CD4-positive, alpha-beta T cell treated with Interferon alpha-2 for 1 hour (primary cell): ENCODE data around the gene ZNF354B.
"Not testable (repeated sequence)": the region's sequence is repeated elsewhere in the genome, so short reads cannot be mapped to it uniquely, and the experiment has no call there.

Experiments
- DNase-seq, 2 donors: peaks; one replicate each; pipeline ENCODE4 v3.0.0-alpha.2; 2020 to 2022

The ZNF354B gene

GRCh38 chr5:178859625-178860521 is at the start of gene ZNF354B:
Gene ZNF354B (plus strand): TSS chr5:178859953. CDS start chr5:178861048, 1,095 bp downstream.
- peak; percentile 89 to 92 for DNase-seq

- DNase-seq = no peak
Observed at GRCh38 chr5:178817506-178817905, 42.2 kb upstream of the ZNF354B start.

- DNase-seq = no peak
Observed at GRCh38 chr5:178818094-178818493, 41.7 kb upstream of the ZNF354B start.

- no peak for DNase-seq
Observed at GRCh38 chr5:178820001-178820400, 39.8 kb upstream of the ZNF354B start.

- no peak for DNase-seq
Observed at GRCh38 chr5:178825444-178825843, 34.3 kb upstream of the ZNF354B start.

GRCh38 chr5:178826216-178826615 is 33.5 kb upstream of the ZNF354B start:
- no peak for DNase-seq

GRCh38 chr5:178827636-178828035 is 32.1 kb upstream of the ZNF354B start:
- no peak for DNase-seq

- DNase-seq = no peak
Observed at GRCh38 chr5:178831049-178831448, 28.7 kb upstream of the ZNF354B start.

- no peak for DNase-seq
Observed at GRCh38 chr5:178832618-178833201, 27.0 kb upstream of the ZNF354B start.

GRCh38 chr5:178836628-178837027 is 23.1 kb upstream of the ZNF354B start:
- no peak for DNase-seq

GRCh38 chr5:178838695-178839318 is 20.9 kb upstream of the ZNF354B start:
- not testable (repeated sequence) for DNase-seq

GRCh38 chr5:178839319-178839704 is 20.4 kb upstream of the ZNF354B start:
- peak; percentile 43 for DNase-seq

GRCh38 chr5:178840399-178840798 is 19.4 kb upstream of the ZNF354B start:
- not testable (repeated sequence) for DNase-seq

- no peak for DNase-seq
Observed at GRCh38 chr5:178849316-178849715, 10.4 kb upstream of the ZNF354B start.

- no peak for DNase-seq
Observed at GRCh38 chr5:178851951-178852350, 7.8 kb upstream of the ZNF354B start.

- DNase-seq = no peak
Observed at GRCh38 chr5:178854284-178854683, 5.5 kb upstream of the ZNF354B start.

GRCh38 chr5:178860615-178861014 is 862 bp downstream of the ZNF354B start:
- DNase-seq = not testable (repeated sequence)

- DNase-seq = no peak
Observed at GRCh38 chr5:178861627-178862026, 1.9 kb downstream of the ZNF354B start.

GRCh38 chr5:178866946-178867345 is 7.2 kb downstream of the ZNF354B start:
- no peak for DNase-seq

- DNase-seq = no peak
Observed at GRCh38 chr5:178869577-178869976, 9.8 kb downstream of the ZNF354B start.

GRCh38 chr5:178870411-178870810 is 10.7 kb downstream of the ZNF354B start:
- no peak for DNase-seq

GRCh38 chr5:178872302-178872701 is 12.5 kb downstream of the ZNF354B start:
- no peak for DNase-seq

- DNase-seq = not testable (repeated sequence)
Observed at GRCh38 chr5:178883115-178883694, 23.5 kb downstream of the ZNF354B start.
